C4-2B (cell line): ENCODE measurements around the gene GRID1.

ENCODE experiments used
- CTCF ChIP-seq: fragments of 450-650 bp; conservative IDR thresholded peaks from 2 replicates; pipeline ENCODE4 v1.5.1; 2017; ENCODE audit warnings: mild to moderate bottlenecking
- ZFX ChIP-seq: fragments of 450-650 bp; IDR thresholded peaks from 2 replicates; pipeline ENCODE4 v1.6.1; 2017

- TF ChIP-seq CTCF (no peak), ZFX (no peak)
Observed at GRCh38 chr10:85593226-85593772, 773.3 kb downstream of the GRID1 start.
